GM12872 (cell line): ENCODE data around the gene FOXJ3.

Source experiments
- CTCF ChIP-seq: IDR thresholded peaks from 3 replicates; pipeline ENCODE4 v1.5.1; 2011; ENCODE audit warnings: low read depth, mild to moderate bottlenecking, low read length, moderate library complexity; ENCODE audit not compliant: insufficient read depth

The FOXJ3 gene

GRCh38 chr1:42335050-42335808 lies at the start of gene FOXJ3:
TSS of gene FOXJ3 (minus strand) at chr1:42335235. CDS start at chr1:42311093, 24,142 bp downstream.
- no peak for TF ChIP-seq CTCF

GRCh38 chr1:42381280-42381673 lies 46.2 kb upstream of the FOXJ3 start:
- no peak for TF ChIP-seq CTCF

- TF ChIP-seq CTCF: no peak
These were observed 45.7 kb upstream of the FOXJ3 start, which contains the start of gene RIMKLA for GRCh38 chr1:42380586-42381279. TSS of gene RIMKLA (plus strand) at chr1:42380792. CDS start at chr1:42380935, 143 bp downstream.

GRCh38 chr1:42379794-42380585 lies 45.0 kb upstream of the FOXJ3 start:
- no peak for TF ChIP-seq CTCF

- TF ChIP-seq CTCF: no peak
These were observed 37.8 kb upstream of the FOXJ3 start for GRCh38 chr1:42372796-42373195.

GRCh38 chr1:42370876-42371549 lies 36.0 kb upstream of the FOXJ3 start:
- TF ChIP-seq CTCF: no peak
